PC-3 (cell line): ENCODE measurements around the gene FANCE.

Experiments used
- EZH2 ChIP-seq: fragments of 300-600 bp; sonication (generic); IDR thresholded peaks from one replicate; pipeline ENCODE4 v1.6.1; 2017; ENCODE audit warnings: antibody characterized with exemption, mild to moderate bottlenecking, low read length; ENCODE audit not compliant: unreplicated experiment
- TF ChIP-seq, protein P1 (sequence below): fragments of 300-600 bp; sonication (generic); conservative IDR thresholded peaks from 2 replicates; pipeline ENCODE4 v1.5.1; 2017; ENCODE audit warnings: antibody characterized with exemption, low read depth, mild to moderate bottlenecking, low read length

DNA sequence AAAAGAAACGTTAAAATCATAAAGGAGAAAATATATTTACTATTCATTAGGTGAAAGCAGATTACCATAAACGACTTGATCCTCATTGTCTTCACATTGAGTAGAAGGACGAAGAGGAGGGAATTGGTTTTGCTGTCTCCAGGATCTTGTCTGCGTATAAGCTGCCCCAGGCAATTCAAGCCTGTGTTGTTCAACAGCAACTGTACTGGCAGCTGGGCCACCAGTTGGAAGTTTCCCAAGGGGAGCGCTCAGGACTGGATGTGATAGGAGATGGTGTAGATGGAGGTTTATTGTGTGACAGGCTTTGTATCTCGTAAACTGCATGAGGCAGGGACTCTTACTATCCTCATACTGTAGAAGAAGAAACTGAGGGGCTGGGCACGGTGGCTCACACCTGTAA lies 3.9 kb upstream of the FANCE start:
- no peak for TF ChIP-seq EZH2
- TF ChIP-seq, protein P1, sequence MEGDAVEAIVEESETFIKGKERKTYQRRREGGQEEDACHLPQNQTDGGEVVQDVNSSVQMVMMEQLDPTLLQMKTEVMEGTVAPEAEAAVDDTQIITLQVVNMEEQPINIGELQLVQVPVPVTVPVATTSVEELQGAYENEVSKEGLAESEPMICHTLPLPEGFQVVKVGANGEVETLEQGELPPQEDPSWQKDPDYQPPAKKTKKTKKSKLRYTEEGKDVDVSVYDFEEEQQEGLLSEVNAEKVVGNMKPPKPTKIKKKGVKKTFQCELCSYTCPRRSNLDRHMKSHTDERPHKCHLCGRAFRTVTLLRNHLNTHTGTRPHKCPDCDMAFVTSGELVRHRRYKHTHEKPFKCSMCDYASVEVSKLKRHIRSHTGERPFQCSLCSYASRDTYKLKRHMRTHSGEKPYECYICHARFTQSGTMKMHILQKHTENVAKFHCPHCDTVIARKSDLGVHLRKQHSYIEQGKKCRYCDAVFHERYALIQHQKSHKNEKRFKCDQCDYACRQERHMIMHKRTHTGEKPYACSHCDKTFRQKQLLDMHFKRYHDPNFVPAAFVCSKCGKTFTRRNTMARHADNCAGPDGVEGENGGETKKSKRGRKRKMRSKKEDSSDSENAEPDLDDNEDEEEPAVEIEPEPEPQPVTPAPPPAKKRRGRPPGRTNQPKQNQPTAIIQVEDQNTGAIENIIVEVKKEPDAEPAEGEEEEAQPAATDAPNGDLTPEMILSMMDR, result no peak
